ENCODE data around the gene PANX2.

PANX2 gene

DNA sequence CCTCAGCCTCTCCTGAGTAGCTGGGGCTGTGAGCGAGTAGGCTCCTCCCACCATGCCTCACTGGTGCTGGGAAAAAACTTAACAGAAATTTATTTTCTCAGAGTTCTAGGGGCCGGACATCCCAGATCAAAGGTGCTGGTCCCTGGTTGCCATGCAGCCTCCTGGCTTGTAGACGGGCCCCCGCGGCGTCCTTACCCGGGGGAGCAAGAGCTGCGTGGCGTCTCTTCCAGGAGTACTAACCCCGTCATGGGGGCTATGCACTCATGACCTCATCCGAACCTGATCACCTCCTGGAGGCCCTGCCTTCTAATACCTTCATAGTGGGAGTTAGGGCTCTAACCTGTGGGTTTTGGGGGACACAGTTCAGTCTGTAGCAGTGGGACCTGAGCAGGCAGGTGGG, 17.8 kb downstream of the PANX2 start:
- TF ChIP-seq, protein P1, sequence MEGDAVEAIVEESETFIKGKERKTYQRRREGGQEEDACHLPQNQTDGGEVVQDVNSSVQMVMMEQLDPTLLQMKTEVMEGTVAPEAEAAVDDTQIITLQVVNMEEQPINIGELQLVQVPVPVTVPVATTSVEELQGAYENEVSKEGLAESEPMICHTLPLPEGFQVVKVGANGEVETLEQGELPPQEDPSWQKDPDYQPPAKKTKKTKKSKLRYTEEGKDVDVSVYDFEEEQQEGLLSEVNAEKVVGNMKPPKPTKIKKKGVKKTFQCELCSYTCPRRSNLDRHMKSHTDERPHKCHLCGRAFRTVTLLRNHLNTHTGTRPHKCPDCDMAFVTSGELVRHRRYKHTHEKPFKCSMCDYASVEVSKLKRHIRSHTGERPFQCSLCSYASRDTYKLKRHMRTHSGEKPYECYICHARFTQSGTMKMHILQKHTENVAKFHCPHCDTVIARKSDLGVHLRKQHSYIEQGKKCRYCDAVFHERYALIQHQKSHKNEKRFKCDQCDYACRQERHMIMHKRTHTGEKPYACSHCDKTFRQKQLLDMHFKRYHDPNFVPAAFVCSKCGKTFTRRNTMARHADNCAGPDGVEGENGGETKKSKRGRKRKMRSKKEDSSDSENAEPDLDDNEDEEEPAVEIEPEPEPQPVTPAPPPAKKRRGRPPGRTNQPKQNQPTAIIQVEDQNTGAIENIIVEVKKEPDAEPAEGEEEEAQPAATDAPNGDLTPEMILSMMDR (IDR thresholded peaks at IDR 0.05; ENCODE audit: low read depth, low read length, missing control alignments), result no peak
- H3K4me3 ChIP-seq (ENCODE audit: low read depth, low read length), result no peak overlapping the region
- DNase-seq (ENCODE audit: low read depth), result no peak
- in situ Hi-C loops (cut with HindIII; ENCODE audit: low sequenced_read_pairs), result no loop called here

DNA sequence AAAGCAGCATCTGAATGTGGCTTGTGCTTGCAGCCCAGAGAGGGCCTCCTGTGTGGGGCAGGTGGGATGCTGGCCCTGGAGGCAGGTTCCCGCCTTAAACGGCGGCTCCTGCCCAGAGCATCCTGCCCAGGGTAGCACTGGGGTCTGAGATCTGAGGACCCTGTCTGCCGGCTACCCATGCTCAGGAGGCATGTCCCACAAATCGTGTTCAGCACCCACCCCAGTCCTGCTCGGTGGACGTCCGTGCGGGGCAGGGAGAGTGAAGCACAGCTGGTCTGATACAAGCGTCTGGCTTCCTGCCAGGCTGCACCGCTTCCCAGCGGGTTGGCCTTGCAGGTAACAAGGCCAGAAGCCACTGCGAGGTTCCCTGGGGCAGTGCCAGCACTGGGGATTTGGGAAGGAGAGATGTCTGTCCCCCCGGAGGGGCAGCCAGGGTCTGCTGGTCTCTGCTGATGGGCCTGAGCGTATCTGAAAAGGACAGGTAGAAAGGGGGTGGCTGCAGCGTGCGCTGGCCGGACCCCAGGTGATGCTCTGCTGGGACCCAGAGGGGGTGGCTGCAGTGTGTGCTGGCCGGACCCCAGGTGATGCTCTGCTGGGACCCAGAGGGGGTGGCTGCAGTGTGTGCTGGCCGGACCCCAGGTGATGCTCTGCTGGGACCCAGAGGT, 18.8 kb downstream of the PANX2 start:
- no peak for DNase-seq (ENCODE audit: low read depth)
- TF ChIP-seq, protein P1 (IDR thresholded peaks at IDR 0.05; ENCODE audit: low read depth, low read length, missing control alignments), result no peak
- in situ Hi-C loops (cut with HindIII; ENCODE audit: low sequenced_read_pairs), result no loop called here
- H3K4me3 ChIP-seq (ENCODE audit: low read depth, low read length), result no peak overlapping the region

DNA sequence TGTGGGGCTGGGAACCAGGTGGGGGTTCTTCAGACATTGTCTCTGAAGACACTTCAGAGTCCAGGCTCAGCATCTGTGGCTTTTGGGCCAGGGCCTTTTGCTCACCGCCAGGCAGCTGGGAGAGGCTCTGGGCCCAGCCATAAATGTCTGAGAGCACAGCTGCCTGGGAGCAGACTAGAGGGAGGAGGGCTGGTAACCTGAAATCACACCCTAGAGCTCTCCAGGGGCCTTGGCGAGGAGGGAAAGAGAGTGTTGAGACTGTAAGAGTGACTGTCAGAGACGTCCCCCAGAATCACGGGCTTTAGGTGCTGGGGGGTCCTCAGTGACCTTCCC, 19.3 kb downstream of the PANX2 start:
- TF ChIP-seq, protein P1 (IDR thresholded peaks at IDR 0.05; ENCODE audit: low read depth, low read length, missing control alignments), result no peak
- H3K4me3 ChIP-seq (ENCODE audit: low read depth, low read length), result peak overlapping the region; percentile 31
- DNase-seq (ENCODE audit: low read depth), result no peak
- in situ Hi-C loops (cut with HindIII; ENCODE audit: low sequenced_read_pairs), result no loop called here

DNA sequence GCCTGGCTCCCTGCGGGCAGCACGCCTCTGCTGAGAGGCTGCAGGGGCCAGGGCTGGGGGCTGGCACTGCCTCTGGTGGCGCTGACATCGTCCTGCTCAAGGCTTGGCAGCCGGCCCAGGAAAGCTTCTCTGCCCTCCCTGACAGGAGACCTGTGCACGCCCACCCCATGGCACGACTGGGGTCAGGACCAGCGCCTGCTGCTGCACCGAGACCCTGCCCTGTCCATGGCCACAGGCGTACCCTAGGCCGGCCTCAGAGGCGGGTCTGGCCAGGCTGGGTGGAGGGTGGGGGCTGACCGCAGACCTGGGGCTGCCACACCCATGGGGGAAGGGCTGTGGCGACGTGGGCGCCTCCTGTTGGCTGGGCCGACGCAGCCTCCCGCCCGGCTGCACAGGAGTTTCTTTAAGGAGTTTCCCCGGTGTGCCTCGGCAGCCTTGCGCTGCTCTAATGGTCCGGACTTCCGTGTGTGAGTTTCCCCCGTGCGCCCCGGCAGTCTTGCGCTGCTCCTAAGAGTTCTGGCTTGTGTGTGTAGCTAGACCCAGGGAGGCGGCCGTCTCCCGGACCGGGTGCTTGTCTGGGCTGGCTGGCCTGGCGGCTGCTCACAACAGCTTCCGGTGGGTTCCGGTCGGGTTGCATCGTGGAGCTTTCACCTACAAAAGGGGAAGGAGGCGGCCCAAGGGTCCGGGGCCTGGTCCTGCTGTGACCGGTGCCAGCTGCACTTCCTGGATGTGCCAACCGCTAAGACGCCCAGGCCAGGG, 19.8 kb downstream of the PANX2 start:
- peak overlapping the region; percentile 31 for H3K4me3 ChIP-seq (ENCODE audit: low read depth, low read length)
- DNase-seq (ENCODE audit: low read depth), result no peak
- in situ Hi-C loops (cut with HindIII; ENCODE audit: low sequenced_read_pairs), result no loop called here
- TF ChIP-seq, protein P1 (IDR thresholded peaks at IDR 0.05; ENCODE audit: low read depth, low read length, missing control alignments), result peak; percentile 43

DNA sequence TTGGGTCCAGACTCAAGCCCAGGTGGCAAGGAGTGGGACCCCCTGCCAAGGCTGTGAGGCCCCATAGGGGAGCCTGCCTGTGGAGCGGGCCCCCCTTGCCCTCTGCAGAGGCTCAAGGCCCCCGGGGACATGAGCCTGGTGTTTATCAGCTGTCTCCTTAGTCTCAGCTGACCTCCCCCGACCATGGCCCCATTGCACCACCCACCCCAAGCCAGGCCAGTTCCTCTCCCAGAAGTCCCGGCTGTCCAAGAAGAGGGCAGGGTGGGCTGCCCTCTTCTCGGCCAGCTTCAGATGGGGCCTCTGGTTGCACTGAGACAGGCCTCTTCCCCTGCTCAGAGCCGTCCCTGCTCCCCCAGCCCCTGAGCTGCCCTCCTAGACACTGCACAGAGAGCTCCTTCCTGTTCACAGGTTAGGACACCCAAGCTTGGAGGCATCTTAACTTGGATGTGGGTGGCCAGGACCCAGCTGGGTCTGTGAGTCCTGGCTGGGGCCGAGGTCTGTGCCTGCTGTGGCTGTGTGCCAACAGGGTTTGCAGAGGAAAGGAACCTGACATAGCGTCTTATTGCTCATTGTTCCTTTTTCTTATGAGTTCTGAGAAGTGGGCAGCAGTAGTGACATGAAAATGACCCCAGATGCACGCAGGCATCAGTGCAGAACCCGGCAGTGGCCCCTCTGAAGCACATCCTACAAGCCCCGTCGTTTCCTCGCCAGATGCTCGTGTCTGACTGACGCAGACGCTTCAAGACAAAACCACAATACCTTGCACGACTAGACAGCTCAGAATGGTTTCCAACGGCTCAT, 20.6 kb downstream of the PANX2 start:
- TF ChIP-seq, protein P1 (IDR thresholded peaks at IDR 0.05; ENCODE audit: low read depth, low read length, missing control alignments), result no peak
- peak overlapping the region; percentile 31 for H3K4me3 ChIP-seq (ENCODE audit: low read depth, low read length)
- in situ Hi-C loops (cut with HindIII; ENCODE audit: low sequenced_read_pairs), result no loop called here
- no peak for DNase-seq (ENCODE audit: low read depth)

DNA sequence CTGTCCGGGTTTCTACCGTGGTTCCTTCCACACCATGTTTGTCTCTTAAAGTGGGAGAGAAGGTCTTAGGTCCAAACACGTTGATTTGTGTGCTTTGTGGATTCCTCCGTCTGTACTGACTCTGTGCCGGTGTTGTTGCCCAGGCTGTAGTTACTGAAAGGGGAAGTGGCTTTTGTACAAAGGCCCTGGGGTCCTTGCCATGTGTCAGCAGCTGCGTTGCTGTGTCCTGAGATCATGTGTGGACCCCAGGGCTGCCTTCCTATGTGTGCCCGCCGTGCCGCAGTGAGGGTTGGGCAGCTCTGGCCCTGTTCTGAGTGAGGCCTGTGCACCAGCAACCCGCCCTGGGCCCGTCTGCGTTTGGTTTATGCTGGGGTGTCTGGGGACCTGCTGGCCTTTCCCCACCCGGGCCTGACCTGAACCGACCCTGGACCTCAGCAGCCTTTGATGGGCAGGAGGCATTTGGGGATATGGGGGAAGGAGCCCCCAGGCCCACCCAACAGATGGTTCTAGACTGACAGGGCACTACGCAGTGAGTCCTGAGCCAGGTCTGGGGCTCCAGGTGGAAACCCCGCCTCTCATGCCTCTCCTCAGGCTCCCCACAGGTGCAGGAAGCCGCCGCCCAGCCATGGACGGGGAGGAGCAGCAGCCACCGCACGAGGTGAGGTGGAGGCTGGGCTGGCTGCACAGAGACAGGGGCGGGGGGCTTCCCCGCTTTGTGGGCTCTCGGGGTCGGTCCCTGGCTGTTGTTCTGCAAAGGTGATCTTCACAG, 22.1 kb downstream of the PANX2 start:
- DNase-seq (ENCODE audit: low read depth), result no peak
- in situ Hi-C loops (cut with HindIII; ENCODE audit: low sequenced_read_pairs), result no loop called here
- TF ChIP-seq, protein P1 (IDR thresholded peaks at IDR 0.05; ENCODE audit: low read depth, low read length, missing control alignments), result no peak
- H3K4me3 ChIP-seq (ENCODE audit: low read depth, low read length), result no peak overlapping the region

Measured in astrocyte of the cerebellum (primary cell).